ENCODE results near the gene CTDSP1. TPM values are rescaled to one million over a fixed set of nuclear protein-coding genes. Genes with fewer than 3 reads are reported as not detected.

Gene CTDSP1
- polyA plus RNA-seq, 1 donor from 2014 or later = 16.2 TPM

GRCh38 chr2:218370410-218371063 lies 29.1 kb upstream of the CTDSP1 start:
- peaks cover 19 to 25% (median 25%) of the 10 kb centered on the region in 3 donors for H3K4me1 Mint-ChIP-seq
- no peaks in the 10 kb centered on the region for H3K36me3 Mint-ChIP-seq
- H3K4me3 Mint-ChIP-seq = peak overlapping the region; percentile 36 to 48 (median 41)
- H3K27ac Mint-ChIP-seq = peak overlapping the region in 2 of 3 donors; percentile 53 to 69
- no peaks in the 10 kb centered on the region for H3K9me3 Mint-ChIP-seq
- no peaks in the 10 kb centered on the region for H3K27me3 Mint-ChIP-seq

- H3K27ac Mint-ChIP-seq = peak overlapping the region in 1 of 3 donors; percentile 57
- H3K9me3 Mint-ChIP-seq = no peaks in the 10 kb centered on the region
These were observed 27.7 kb upstream of the CTDSP1 start for GRCh38 chr2:218371983-218372350.

GRCh38 chr2:218374795-218375194 lies 24.9 kb upstream of the CTDSP1 start:
- Mint-ChIP-seq H3K4me1 (peaks cover 10 to 16% (median 13%) of the 10 kb centered on the region in 3 donors), H3K36me3 (peaks cover 2% of the 10 kb centered on the region), H3K4me3 (no peak overlapping the region), H3K27me3 (no peaks in the 10 kb centered on the region), H3K27ac (no peak overlapping the region), H3K9me3 (no peaks in the 10 kb centered on the region)

More at GRCh38 chr2:218371983-218372350, 27.7 kb upstream of the CTDSP1 start:
- Mint-ChIP-seq H3K27me3 (no peaks in the 10 kb centered on the region), H3K4me3 (no peak overlapping the region), H3K4me1 (peaks cover 19 to 25% (median 25%) of the 10 kb centered on the region in 3 donors), H3K36me3 (no peaks in the 10 kb centered on the region)

- no peak overlapping the region for H3K4me3 Mint-ChIP-seq
- H3K27ac Mint-ChIP-seq = no peak overlapping the region
- no peaks in the 10 kb centered on the region for H3K9me3 Mint-ChIP-seq
- peaks cover 6 to 12% (median 10%) of the 10 kb centered on the region in 3 donors for H3K4me1 Mint-ChIP-seq
- no peaks in the 10 kb centered on the region for H3K27me3 Mint-ChIP-seq
- peaks cover 2% of the 10 kb centered on the region for H3K36me3 Mint-ChIP-seq
These were observed 24.5 kb upstream of the CTDSP1 start for GRCh38 chr2:218375212-218375611.

- no peaks in the 10 kb centered on the region for H3K27me3 Mint-ChIP-seq
- H3K9me3 Mint-ChIP-seq = no peaks in the 10 kb centered on the region
- no peak overlapping the region for H3K27ac Mint-ChIP-seq
- peaks cover 2% of the 10 kb centered on the region for H3K36me3 Mint-ChIP-seq
- H3K4me1 Mint-ChIP-seq = peaks cover 1 to 7% (median 6%) of the 10 kb centered on the region in 3 donors
- H3K4me3 Mint-ChIP-seq = no peak overlapping the region
These were observed 21.6 kb upstream of the CTDSP1 start for GRCh38 chr2:218378053-218378452.

GRCh38 chr2:218381916-218382366 lies 17.7 kb upstream of the CTDSP1 start, which contains the start of gene SLC11A1:
Gene SLC11A1, plus strand, starts transcription at chr2:218382273. Its CDS starts 96 bp downstream, at chr2:218382369.
- Mint-ChIP-seq H3K4me3 (peak within 1 kb of the TSS in 3 of 4 donors; percentile 65 to 67 (median 67)), H3K4me1 (peaks cover 1 to 7% (median 6%) of the 10 kb centered on the region in 3 donors), H3K36me3 (peaks cover 2% of the 10 kb centered on the region), H3K27ac (peak within 1 kb of the TSS in 2 of 3 donors; percentile 66 to 94), H3K27me3 (no peaks in the 10 kb centered on the region), H3K9me3 (no peaks in the 10 kb centered on the region)

- Mint-ChIP-seq H3K27me3 (peaks cover 3% of the 10 kb centered on the region), H3K4me3 (no peak overlapping the region), H3K4me1 (peaks cover 6 to 11% (median 9%) of the 10 kb centered on the region in 3 donors), H3K36me3 (peaks cover 2% of the 10 kb centered on the region), H3K27ac (no peak overlapping the region), H3K9me3 (no peaks in the 10 kb centered on the region)
These were observed 16.9 kb upstream of the CTDSP1 start for GRCh38 chr2:218382785-218383184.

- peaks cover under 1% of the 10 kb centered on the region for H3K36me3 Mint-ChIP-seq
- H3K4me1 Mint-ChIP-seq = peaks cover 6 to 11% (median 9%) of the 10 kb centered on the region in 3 donors
- peaks cover 3% of the 10 kb centered on the region for H3K27me3 Mint-ChIP-seq
- H3K27ac Mint-ChIP-seq = peak overlapping the region in 1 of 3 donors; percentile 57
- no peak overlapping the region for H3K4me3 Mint-ChIP-seq
- H3K9me3 Mint-ChIP-seq = no peaks in the 10 kb centered on the region
These were observed 15.7 kb upstream of the CTDSP1 start for GRCh38 chr2:218383892-218384519.

GRCh38 chr2:218384975-218385374 lies 14.7 kb upstream of the CTDSP1 start:
- Mint-ChIP-seq H3K4me1 (peaks cover 6 to 11% (median 9%) of the 10 kb centered on the region in 3 donors), H3K27me3 (peaks cover 5% of the 10 kb centered on the region), H3K9me3 (no peaks in the 10 kb centered on the region), H3K36me3 (no peaks in the 10 kb centered on the region), H3K4me3 (no peak overlapping the region), H3K27ac (no peak overlapping the region)

GRCh38 chr2:218386505-218387368 lies 12.9 kb upstream of the CTDSP1 start:
- Mint-ChIP-seq H3K4me1 (peaks cover 4 to 9% (median 8%) of the 10 kb centered on the region in 3 donors), H3K27me3 (peaks cover 5% of the 10 kb centered on the region), H3K4me3 (peak overlapping the region in 3 of 4 donors; percentile 31 to 85 (median 38)), H3K36me3 (no peaks in the 10 kb centered on the region), H3K9me3 (no peaks in the 10 kb centered on the region), H3K27ac (peak overlapping the region in 1 of 3 donors; percentile 22)

- no peaks in the 10 kb centered on the region for H3K9me3 Mint-ChIP-seq
- H3K27me3 Mint-ChIP-seq = peaks cover 5% of the 10 kb centered on the region
- peaks cover 3 to 4% (median 4%) of the 10 kb centered on the region in 3 donors for H3K4me1 Mint-ChIP-seq
- H3K4me3 Mint-ChIP-seq = peak overlapping the region; percentile 31 to 85 (median 46)
- H3K36me3 Mint-ChIP-seq = no peaks in the 10 kb centered on the region
- H3K27ac Mint-ChIP-seq = peak overlapping the region in 1 of 3 donors; percentile 22
These were observed 12.1 kb upstream of the CTDSP1 start for GRCh38 chr2:218387369-218388194.

- Mint-ChIP-seq H3K4me3 (peak overlapping the region in 1 of 4 donors; percentile 41), H3K9me3 (no peaks in the 10 kb centered on the region), H3K36me3 (no peaks in the 10 kb centered on the region)
These were observed 10.1 kb upstream of the CTDSP1 start for GRCh38 chr2:218389333-218390150.

GRCh38 chr2:218391202-218391601 lies 8.5 kb upstream of the CTDSP1 start:
- Mint-ChIP-seq H3K36me3 (no peaks in the 10 kb centered on the region), H3K27ac (no peak overlapping the region), H3K27me3 (peaks cover 5% of the 10 kb centered on the region), H3K4me1 (peaks cover 9 to 17% (median 12%) of the 10 kb centered on the region in 3 donors), H3K9me3 (no peaks in the 10 kb centered on the region), H3K4me3 (no peak overlapping the region)

More at GRCh38 chr2:218389333-218390150, 10.1 kb upstream of the CTDSP1 start:
- peaks cover 5% of the 10 kb centered on the region for H3K27me3 Mint-ChIP-seq
- no peak overlapping the region for H3K27ac Mint-ChIP-seq
- H3K4me1 Mint-ChIP-seq = peaks cover 3 to 9% (median 4%) of the 10 kb centered on the region in 3 donors
